Liver (tissue), 9 donors: ENCODE measurements around the gene KLF12. TPM values are rescaled to one million over a fixed set of nuclear protein-coding genes. Genes with fewer than 3 reads are reported as not detected.

Experiments
- DNase-seq: peaks from one replicate; pipeline ENCODE4 v3.0.0-alpha.2; 2017; ENCODE audit warnings: low spot score
- H3K27ac ChIP-seq, 2 donors: one replicate each; pipeline ENCODE4 v1.7.0; 2013; ENCODE audit warnings: inconsistent platforms in 2 of 2, low read length in 2 of 2, control low read depth in 1 of 2, low read depth in 1 of 2, mild to moderate bottlenecking in 1 of 2
- H3K27me3 ChIP-seq, 4 donors: one replicate each; pipeline versions ENCODE4 v1.6.1 to v1.7.0; 2013; ENCODE audit warnings: low read length in 3 of 4, inconsistent platforms in 1 of 4, mild to moderate bottlenecking in 1 of 4, moderate library complexity in 1 of 4; ENCODE audit not compliant: control insufficient read depth in 4 of 4, insufficient read depth in 4 of 4
- H3K36me3 ChIP-seq, 4 donors: one replicate each; pipeline versions ENCODE4 v1.6.1 to v1.7.0; 2013; ENCODE audit warnings: low read length in 3 of 4, mild to moderate bottlenecking in 3 of 4, low read depth in 1 of 4, moderate library complexity in 1 of 4; ENCODE audit not compliant: control insufficient read depth in 4 of 4, insufficient read depth in 3 of 4
- H3K4me1 ChIP-seq, 4 donors: one replicate each; pipeline versions ENCODE4 v1.6.1 to v1.7.0; 2013; ENCODE audit warnings: low read length in 3 of 4, mild to moderate bottlenecking in 3 of 4, moderate library complexity in 1 of 4; ENCODE audit not compliant: control insufficient read depth in 4 of 4, insufficient read depth in 4 of 4
- H3K4me3 ChIP-seq, 3 donors: one replicate each; pipeline versions ENCODE4 v1.6.1 to v1.7.0; 2013; ENCODE audit warnings: low read length in 3 of 3, control low read depth in 1 of 3, low read depth in 1 of 3, mild to moderate bottlenecking in 1 of 3
- H3K9ac ChIP-seq, 2 donors: one replicate each; pipeline ENCODE4 v1.7.0; 2013; ENCODE audit warnings: low read length in 2 of 2, mild to moderate bottlenecking in 2 of 2, moderate library complexity in 2 of 2, control low read depth in 1 of 2, low read depth in 1 of 2
- H3K9me3 ChIP-seq, 4 donors: one replicate each; pipeline versions ENCODE4 v1.6.1 to v1.7.0; 2013; ENCODE audit warnings: low read length in 3 of 4; ENCODE audit not compliant: control insufficient read depth in 4 of 4
- ATF3 ChIP-seq: IDR thresholded peaks from 2 replicates; pipeline ENCODE4 v1.6.1; 2016; ENCODE audit warnings: antibody characterized with exemption
- FOXA1 ChIP-seq: IDR thresholded peaks from 2 replicates; pipeline ENCODE4 v1.6.1; 2016; ENCODE audit warnings: antibody characterized with exemption
- GABPA ChIP-seq, 2 donors: IDR thresholded peaks in 1 of 2; conservative IDR thresholded peaks in 1 of 2; 2 replicates each; pipeline ENCODE4 v1.6.1; 2016; ENCODE audit warnings: antibody characterized with exemption in 2 of 2, mild to moderate bottlenecking in 1 of 2, moderate library complexity in 1 of 2
- HNF4A ChIP-seq, 2 donors: conservative IDR thresholded peaks; 2 replicates each; pipeline ENCODE4 v1.6.1; 2016; ENCODE audit warnings: antibody characterized with exemption in 2 of 2, mild to moderate bottlenecking in 2 of 2
- HNF4G ChIP-seq: IDR thresholded peaks from 2 replicates; pipeline ENCODE4 v1.6.1; 2016; ENCODE audit warnings: antibody characterized with exemption
- MAX ChIP-seq: IDR thresholded peaks from 2 replicates; pipeline ENCODE4 v1.6.1; 2016; ENCODE audit warnings: antibody characterized with exemption
- NR2F2 ChIP-seq: IDR thresholded peaks from 2 replicates; pipeline ENCODE4 v1.6.1; 2016; ENCODE audit warnings: antibody characterized with exemption
- RAD21 ChIP-seq, 2 donors: IDR thresholded peaks; 2 replicates each; pipeline ENCODE4 v1.6.1; 2016; ENCODE audit warnings: antibody characterized with exemption in 2 of 2, mild to moderate bottlenecking in 2 of 2
- RXRA ChIP-seq, 2 donors: IDR thresholded peaks; 2 replicates each; pipeline ENCODE4 v1.6.1; 2017 to 2018; ENCODE audit warnings: antibody characterized with exemption in 2 of 2, mild to moderate bottlenecking in 1 of 2
- SP1 ChIP-seq: IDR thresholded peaks from 2 replicates; pipeline ENCODE4 v1.6.1; 2018; ENCODE audit warnings: antibody characterized with exemption, mild to moderate bottlenecking
- TAF1 ChIP-seq: conservative IDR thresholded peaks from 2 replicates; pipeline ENCODE4 v1.6.1; 2016; ENCODE audit warnings: antibody characterized with exemption, mild to moderate bottlenecking
- YY1 ChIP-seq: IDR thresholded peaks from 2 replicates; pipeline ENCODE4 v1.6.1; 2016; ENCODE audit warnings: antibody characterized with exemption, mild to moderate bottlenecking
- ZBTB33 ChIP-seq: IDR thresholded peaks from 2 replicates; pipeline ENCODE4 v1.6.1; 2016; ENCODE audit warnings: antibody characterized with exemption
- WGBS: extraction: QIAGEN DNeasy Blood & Tissue Kit; methylation state at CpG from one replicate; pipeline ENCODE4 v1.1.7; 2013; 5-methylcytosine and 5-hydroxymethylcytosine counted together
- polyA plus RNA-seq, 2 donors: library from polyadenylated mRNA; stranded (reverse) in 1 of 2; unstranded in 1 of 2; fragments of 200-250 nt in 1 of 2; fragments of >200 nt in 1 of 2; fragmentation: Nextera tagmentation in 1 of 2; extraction: Ambion mirVana in 1 of 2; gene quantifications; one replicate each; pipeline versions ENCODE4 v1.2.1 to v1.2.3, GENCODE V29; 2013 to 2015
- total RNA-seq, 2 donors: library from RNA; depleted of rRNA; stranded (reverse); fragments of >200 nt; gene quantifications; one replicate each; pipeline ENCODE4 v1.2.3, GENCODE V29; 2014
- TF ChIP-seq, protein P1 (sequence below): fragments of 150-350 bp; IDR thresholded peaks from 2 replicates; pipeline ENCODE4 v1.5.1; 2017; ENCODE audit warnings: improper control_type of control experiment, low read depth, low read length; ENCODE audit not compliant: missing input control
- TF ChIP-seq, protein P2 (sequence below): IDR thresholded peaks from 2 replicates; pipeline ENCODE4 v1.6.1; 2016; ENCODE audit warnings: antibody characterized with exemption, mild to moderate bottlenecking
- donor health status: healthy.
- donor health status: healthy.
- donor health status: healthy.
- donor health status: healthy.
- donor health status: healthy.

KLF12 gene
- total and polyA plus RNA-seq, 4 donors = 2.4 to 15.9 (median 11.3) TPM

GRCh38 chr13:74134777-74135325 is 647 bp upstream of the KLF12 start:
- Histone ChIP-seq H3K9ac (peak overlapping the region; percentile 7 to 17), H3K4me1 (peaks cover 3 to 43% (median 36%) of the 10 kb centered on the region in 4 donors), H3K27ac (peak overlapping the region; percentile 68 to 92), H3K27me3 (no peaks in the 10 kb centered on the region), H3K9me3 (no peaks in the 10 kb centered on the region), H3K36me3 (no peaks in the 10 kb centered on the region), H3K4me3 (peak overlapping the region; percentile 69 to 98 (median 84))
- DNase-seq = peak; percentile 44
- no peak for TF ChIP-seq SP1
- no peak for TF ChIP-seq RXRA (IDR thresholded peaks at IDR 0.05)
- TF ChIP-seq FOXA1 = no peak
- no peak for TF ChIP-seq NR2F2
- no peak for TF ChIP-seq HNF4A (conservative IDR thresholded peaks at IDR 0.05)
- no peak for TF ChIP-seq ZBTB33
- no peak for TF ChIP-seq MAX
- TF ChIP-seq, protein P1, sequence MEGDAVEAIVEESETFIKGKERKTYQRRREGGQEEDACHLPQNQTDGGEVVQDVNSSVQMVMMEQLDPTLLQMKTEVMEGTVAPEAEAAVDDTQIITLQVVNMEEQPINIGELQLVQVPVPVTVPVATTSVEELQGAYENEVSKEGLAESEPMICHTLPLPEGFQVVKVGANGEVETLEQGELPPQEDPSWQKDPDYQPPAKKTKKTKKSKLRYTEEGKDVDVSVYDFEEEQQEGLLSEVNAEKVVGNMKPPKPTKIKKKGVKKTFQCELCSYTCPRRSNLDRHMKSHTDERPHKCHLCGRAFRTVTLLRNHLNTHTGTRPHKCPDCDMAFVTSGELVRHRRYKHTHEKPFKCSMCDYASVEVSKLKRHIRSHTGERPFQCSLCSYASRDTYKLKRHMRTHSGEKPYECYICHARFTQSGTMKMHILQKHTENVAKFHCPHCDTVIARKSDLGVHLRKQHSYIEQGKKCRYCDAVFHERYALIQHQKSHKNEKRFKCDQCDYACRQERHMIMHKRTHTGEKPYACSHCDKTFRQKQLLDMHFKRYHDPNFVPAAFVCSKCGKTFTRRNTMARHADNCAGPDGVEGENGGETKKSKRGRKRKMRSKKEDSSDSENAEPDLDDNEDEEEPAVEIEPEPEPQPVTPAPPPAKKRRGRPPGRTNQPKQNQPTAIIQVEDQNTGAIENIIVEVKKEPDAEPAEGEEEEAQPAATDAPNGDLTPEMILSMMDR = no peak
- no peak for TF ChIP-seq GABPA (IDR thresholded peaks at IDR 0.05 in 1 of 2, conservative IDR thresholded peaks at IDR 0.05 in 1 of 2)
- under 1% methylated on average over 63 of the region's 63 CpGs for WGBS

- H3K27me3 ChIP-seq = no peaks in the 10 kb centered on the region
- H3K4me3 ChIP-seq = peak overlapping the region; percentile 80 to 98 (median 85)
- TF ChIP-seq YY1 (no peak), RAD21 (IDR thresholded peaks at IDR 0.05) (peak in 1 of 2 donors; percentile 30), ATF3 (no peak), TAF1 (peak; percentile 53), HNF4A (conservative IDR thresholded peaks at IDR 0.05) (no peak), NR2F2 (peak; percentile 13), HNF4G (no peak)
- TF ChIP-seq, protein P2, sequence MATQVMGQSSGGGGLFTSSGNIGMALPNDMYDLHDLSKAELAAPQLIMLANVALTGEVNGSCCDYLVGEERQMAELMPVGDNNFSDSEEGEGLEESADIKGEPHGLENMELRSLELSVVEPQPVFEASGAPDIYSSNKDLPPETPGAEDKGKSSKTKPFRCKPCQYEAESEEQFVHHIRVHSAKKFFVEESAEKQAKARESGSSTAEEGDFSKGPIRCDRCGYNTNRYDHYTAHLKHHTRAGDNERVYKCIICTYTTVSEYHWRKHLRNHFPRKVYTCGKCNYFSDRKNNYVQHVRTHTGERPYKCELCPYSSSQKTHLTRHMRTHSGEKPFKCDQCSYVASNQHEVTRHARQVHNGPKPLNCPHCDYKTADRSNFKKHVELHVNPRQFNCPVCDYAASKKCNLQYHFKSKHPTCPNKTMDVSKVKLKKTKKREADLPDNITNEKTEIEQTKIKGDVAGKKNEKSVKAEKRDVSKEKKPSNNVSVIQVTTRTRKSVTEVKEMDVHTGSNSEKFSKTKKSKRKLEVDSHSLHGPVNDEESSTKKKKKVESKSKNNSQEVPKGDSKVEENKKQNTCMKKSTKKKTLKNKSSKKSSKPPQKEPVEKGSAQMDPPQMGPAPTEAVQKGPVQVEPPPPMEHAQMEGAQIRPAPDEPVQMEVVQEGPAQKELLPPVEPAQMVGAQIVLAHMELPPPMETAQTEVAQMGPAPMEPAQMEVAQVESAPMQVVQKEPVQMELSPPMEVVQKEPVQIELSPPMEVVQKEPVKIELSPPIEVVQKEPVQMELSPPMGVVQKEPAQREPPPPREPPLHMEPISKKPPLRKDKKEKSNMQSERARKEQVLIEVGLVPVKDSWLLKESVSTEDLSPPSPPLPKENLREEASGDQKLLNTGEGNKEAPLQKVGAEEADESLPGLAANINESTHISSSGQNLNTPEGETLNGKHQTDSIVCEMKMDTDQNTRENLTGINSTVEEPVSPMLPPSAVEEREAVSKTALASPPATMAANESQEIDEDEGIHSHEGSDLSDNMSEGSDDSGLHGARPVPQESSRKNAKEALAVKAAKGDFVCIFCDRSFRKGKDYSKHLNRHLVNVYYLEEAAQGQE = peak; percentile 50
- H3K9ac ChIP-seq = peak overlapping the region; percentile 25 to 88
- peaks cover 7 to 50% (median 44%) of the 10 kb centered on the region in 4 donors for H3K4me1 ChIP-seq
- H3K27ac ChIP-seq = peak overlapping the region; percentile 68 to 77
- H3K36me3 ChIP-seq = no peaks in the 10 kb centered on the region
- H3K9me3 ChIP-seq = no peaks in the 10 kb centered on the region
- peak; percentile 67 for DNase-seq
- under 1% methylated on average over 35 of the region's 35 CpGs for WGBS
Observed at GRCh38 chr13:74133657-74134201, 475 bp downstream of the KLF12 start.
